Measurements from ENCODE around the gene TGFBR1.

- no peak for TF ChIP-seq CTCF (IDR thresholded peaks at IDR 0.05; ENCODE audit: low read length)
- no peak for TF ChIP-seq EZH2 (optimal IDR thresholded peaks at IDR 0.05; ENCODE audit: low read depth, low read length)
Observed at GRCh38 chr9:99114846-99115500, 10.1 kb downstream of the TGFBR1 start.

All from MM.1S (cell line).